Right lobe of liver (tissue), 6 donors: ENCODE measurements around the gene GAS2L1. TPM values are rescaled to one million over a fixed set of nuclear protein-coding genes. Genes with fewer than 3 reads are reported as not detected.
"Not testable (repeated sequence)": the region's sequence is repeated elsewhere in the genome, so short reads cannot be mapped to it uniquely, and the experiment has no call there.

Experiments
- ATAC-seq, 4 donors: fragments of 200-7000 bp; cut with Tn5 transposase; one replicate each; pipeline ENCODE4 v1.9.1; 2020; ENCODE audit warnings: mild to moderate bottlenecking in 4 of 4, moderate library complexity in 4 of 4
- DNase-seq, 3 donors: peaks; one replicate each; pipeline ENCODE4 v3.0.0-alpha.2; 2020
- H3K27ac ChIP-seq, 3 donors: fragments of 200-600 bp; one replicate each; pipeline ENCODE4 v1.8.0; 2022
- H3K27me3 ChIP-seq, 2 donors: fragments of 200-600 bp; one replicate each; pipeline ENCODE4 v1.8.0; 2022
- H3K36me3 ChIP-seq, 4 donors: fragments of 200-600 bp; sonication (generic) in 1 of 4; one replicate each; pipeline versions ENCODE4 v1.5.1 to v1.8.0; 2017 to 2022; ENCODE audit warnings: control low read depth in 1 of 4
- H3K4me1 ChIP-seq, 4 donors: fragments of 200-600 bp; sonication (generic) in 1 of 4; one replicate each; pipeline versions ENCODE4 v1.5.1 to v1.8.0; 2017 to 2022; ENCODE audit warnings: control low read depth in 1 of 4
- H3K4me3 ChIP-seq, 3 donors: fragments of 200-600 bp; one replicate each; pipeline ENCODE4 v1.8.0; 2022
- H3K9me3 ChIP-seq, 4 donors: fragments of 200-600 bp; sonication (generic) in 1 of 4; one replicate each; pipeline versions ENCODE4 v1.5.1 to v1.8.0; 2017 to 2022; ENCODE audit warnings: control low read depth in 1 of 4
- POLR2A ChIP-seq: fragments of 450-650 bp; IDR thresholded peaks from one replicate; pipeline ENCODE4 v1.6.1; 2017; ENCODE audit warnings: antibody characterized with exemption, mild to moderate bottlenecking
- WGBS: methylation state at CpG from one replicate; pipeline ENCODE4 v1.1.6; 2018; ENCODE audit warnings: low coverage, low lambda C conversion rate; ENCODE audit not compliant: insufficient coverage; ENCODE audit errors: missing lambda C conversion rate; 5-methylcytosine and 5-hydroxymethylcytosine counted together
- intact Hi-C, 2 donors: fragments of 100-400 bp; cut with DNase I; formaldehyde crosslinking; loops; one replicate each; pipeline versions ENCODE4 v1.11.2 to v1.14.1; 2022
- total RNA-seq, 6 experiments: library from RNA; depleted of rRNA in 2 of 6; stranded (reverse); fragments of >200 nt in 2 of 6; fragmentation: NEBNext Ultra II Directional in 3 of 6; extraction: Animal tissue kit (Norgen Biotek cat#: 25700) in 3 of 6; gene quantifications; one replicate each; pipeline versions ENCODE4 v1.1.0 to v1.2.4, GENCODE V29; 2016 to 2023
- TF ChIP-seq, protein P1 (sequence below), 4 donors: fragments of 200-600 bp in 3 of 4; fragments of 450-650 bp in 1 of 4; IDR thresholded peaks; one replicate each; pipeline versions ENCODE4 v1.5.1 to v1.8.0; 2016 to 2022; ENCODE audit warnings: antibody characterized with exemption in 4 of 4, mild to moderate bottlenecking in 2 of 4
- donor health status: DM: no; HTN: yes; CAD: no.
- donor health status: DM: no; HTN: no; CAD: no.
- donor health status: DM: no; HTN: no; CAD: no.
- donor health status: DM: no; HTN: yes; CAD: no.
- donor health status: DM: no; HTN: yes; CAD: no.

Gene GAS2L1
- total RNA-seq, 6 experiments from 2014 or later = 8.9 to 15.8 (median 11.5) TPM

GRCh38 chr22:29343313-29343805 lies 36.9 kb downstream of the GAS2L1 start:
- peaks cover 8 to 47% (median 19%) of the 10 kb centered on the region in 4 donors for H3K36me3 ChIP-seq
- TF ChIP-seq, protein P1, sequence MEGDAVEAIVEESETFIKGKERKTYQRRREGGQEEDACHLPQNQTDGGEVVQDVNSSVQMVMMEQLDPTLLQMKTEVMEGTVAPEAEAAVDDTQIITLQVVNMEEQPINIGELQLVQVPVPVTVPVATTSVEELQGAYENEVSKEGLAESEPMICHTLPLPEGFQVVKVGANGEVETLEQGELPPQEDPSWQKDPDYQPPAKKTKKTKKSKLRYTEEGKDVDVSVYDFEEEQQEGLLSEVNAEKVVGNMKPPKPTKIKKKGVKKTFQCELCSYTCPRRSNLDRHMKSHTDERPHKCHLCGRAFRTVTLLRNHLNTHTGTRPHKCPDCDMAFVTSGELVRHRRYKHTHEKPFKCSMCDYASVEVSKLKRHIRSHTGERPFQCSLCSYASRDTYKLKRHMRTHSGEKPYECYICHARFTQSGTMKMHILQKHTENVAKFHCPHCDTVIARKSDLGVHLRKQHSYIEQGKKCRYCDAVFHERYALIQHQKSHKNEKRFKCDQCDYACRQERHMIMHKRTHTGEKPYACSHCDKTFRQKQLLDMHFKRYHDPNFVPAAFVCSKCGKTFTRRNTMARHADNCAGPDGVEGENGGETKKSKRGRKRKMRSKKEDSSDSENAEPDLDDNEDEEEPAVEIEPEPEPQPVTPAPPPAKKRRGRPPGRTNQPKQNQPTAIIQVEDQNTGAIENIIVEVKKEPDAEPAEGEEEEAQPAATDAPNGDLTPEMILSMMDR (IDR thresholded peaks at IDR 0.05) = no peak
- TF ChIP-seq POLR2A = no peak
- DNase-seq (no peak), ATAC-seq (peak in 1 of 4 donors; percentile 4)
- no peaks in the 10 kb centered on the region for H3K27me3 ChIP-seq
- H3K9me3 ChIP-seq = no peaks in the 10 kb centered on the region
- H3K4me3 ChIP-seq = no peak overlapping the region
- no peak overlapping the region for H3K27ac ChIP-seq
- peaks cover 0 to 45% (median 0%) of the 10 kb centered on the region in 4 donors for H3K4me1 ChIP-seq
- WGBS = 79% methylated on average over 4 of the region's 7 CpGs
- intact Hi-C loops = no loop called here

DNA sequence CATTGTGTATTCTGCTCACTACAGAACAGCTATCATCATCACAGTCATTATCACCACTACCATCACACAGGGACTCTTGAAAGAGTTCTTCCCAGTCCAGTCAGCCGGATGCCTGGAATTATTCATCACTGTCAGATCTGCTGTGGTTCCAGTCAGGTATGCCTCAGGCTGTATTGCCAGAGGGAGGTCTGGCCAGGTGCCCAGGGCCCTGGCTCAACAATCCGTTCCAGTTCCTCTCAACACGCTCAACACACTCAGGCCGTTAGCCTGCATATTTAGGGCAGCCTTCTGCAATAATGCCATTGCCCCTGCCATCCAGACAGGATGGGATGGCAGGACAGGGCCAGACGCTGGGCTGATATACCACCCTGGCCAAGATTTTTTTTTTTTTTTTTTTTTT lies 37.7 kb downstream of the GAS2L1 start:
- ATAC-seq (peak; percentile 80 to 89 (median 84)), DNase-seq (peak; percentile 84 to 92 (median 89))
- no peak for TF ChIP-seq POLR2A
- TF ChIP-seq, protein P1 (IDR thresholded peaks at IDR 0.05) = no peak
- Histone ChIP-seq H3K27ac (peak overlapping the region in 1 of 3 donors; percentile 44), H3K4me3 (no peak overlapping the region), H3K36me3 (peaks cover 4 to 47% (median 21%) of the 10 kb centered on the region in 4 donors), H3K9me3 (no peaks in the 10 kb centered on the region), H3K27me3 (no peaks in the 10 kb centered on the region), H3K4me1 (peaks cover 0 to 42% (median 0%) of the 10 kb centered on the region in 4 donors)
- 8% methylated on average over 4 of the region's 5 CpGs for WGBS
- intact Hi-C loops = no loop called here

- H3K27me3 ChIP-seq, DNase-seq, H3K9me3 ChIP-seq, intact Hi-C loops, H3K4me3 ChIP-seq: not testable (repeated sequence)
- peaks cover 0 to 42% (median 0%) of the 10 kb centered on the region in 4 donors for H3K4me1 ChIP-seq
- peak in 3 of 4 donors; percentile 9 to 39 (median 37) for ATAC-seq
- H3K36me3 ChIP-seq = peaks cover 4 to 52% (median 25%) of the 10 kb centered on the region in 4 donors
- H3K27ac ChIP-seq = peak overlapping the region in 1 of 3 donors; percentile 44
- WGBS = 49% methylated on average over 5 of the region's 5 CpGs
Measured at GRCh38 chr22:29344889-29345288, 38.4 kb downstream of the GAS2L1 start.

- TF ChIP-seq POLR2A = no peak
- TF ChIP-seq, protein P1 (IDR thresholded peaks at IDR 0.05) = no peak
- no peak for DNase-seq
- ATAC-seq = peak in 2 of 4 donors; percentile 4 to 21
- H3K9me3 ChIP-seq = no peaks in the 10 kb centered on the region
- no peaks in the 10 kb centered on the region for H3K27me3 ChIP-seq
- peaks cover 0 to 46% (median 1%) of the 10 kb centered on the region in 4 donors for H3K4me1 ChIP-seq
- H3K4me3 ChIP-seq = no peak overlapping the region
- intact Hi-C loops = no loop called here
- H3K27ac ChIP-seq = peak overlapping the region in 1 of 3 donors; percentile 69
- H3K36me3 ChIP-seq = peaks cover 4 to 46% (median 19%) of the 10 kb centered on the region in 4 donors
Measured at GRCh38 chr22:29345932-29346331, 39.5 kb downstream of the GAS2L1 start.

DNA sequence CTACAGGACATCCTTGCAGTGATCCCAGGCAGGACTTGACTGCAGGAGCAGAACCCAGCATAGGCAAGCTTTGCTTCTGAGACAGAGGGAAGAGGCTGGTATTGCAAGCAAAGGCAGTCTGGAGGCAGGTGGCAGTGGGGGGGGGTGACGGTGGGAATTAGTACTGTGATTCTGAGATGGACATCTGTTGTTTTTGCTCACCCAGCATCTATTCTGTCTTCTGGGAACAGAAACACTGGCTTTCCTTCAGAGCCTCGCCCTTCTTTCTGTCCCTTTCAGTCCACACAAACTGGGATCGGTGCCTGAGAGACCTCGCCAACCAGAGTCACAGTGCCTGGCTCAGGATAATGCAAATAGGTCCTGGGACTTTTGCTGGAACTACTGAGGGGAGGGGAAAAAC lies 40.2 kb downstream of the GAS2L1 start:
- intact Hi-C loops = no loop called here
- TF ChIP-seq, protein P1 (IDR thresholded peaks at IDR 0.05) = no peak
- no peak for TF ChIP-seq POLR2A
- peak in 2 of 3 donors; percentile 83 to 89 for DNase-seq
- 38% methylated on average over 2 of the region's 4 CpGs for WGBS
- H3K36me3 ChIP-seq = peaks cover 4 to 46% (median 16%) of the 10 kb centered on the region in 4 donors
- peaks cover 0 to 53% (median 5%) of the 10 kb centered on the region in 4 donors for H3K4me1 ChIP-seq
- H3K9me3 ChIP-seq = no peaks in the 10 kb centered on the region
- peak; percentile 23 to 72 (median 53) for ATAC-seq
- peak overlapping the region in 1 of 3 donors; percentile 69 for H3K27ac ChIP-seq
- H3K4me3 ChIP-seq = no peak overlapping the region
- no peaks in the 10 kb centered on the region for H3K27me3 ChIP-seq
